ENCODE results near the gene IQCN.

The IQCN gene

GRCh38 chr19:18274219-18274780 is at the start of gene IQCN:
Gene IQCN, minus strand, starts transcription at chr19:18274452. Its CDS starts 4,974 bp downstream, at chr19:18269478.
- no peak for DNase-seq (ENCODE audit: low read depth in 3 of 3)

- DNase-seq (ENCODE audit: low read depth in 3 of 3): peak; percentile 99 to 100 (median 99)
These were observed 48.7 kb upstream of the IQCN start, which contains the start of gene LSM4 for GRCh38 chr19:18322759-18323460. Gene LSM4, minus strand, starts transcription at chr19:18323076. Its CDS starts 56 bp downstream, at chr19:18323020.

- peak in 1 of 3 donors; percentile 50 for DNase-seq (ENCODE audit: low read depth in 3 of 3)
These were observed 48.1 kb upstream of the IQCN start for GRCh38 chr19:18322318-18322758.

- DNase-seq (ENCODE audit: low read depth in 3 of 3): no peak
These were observed 47.5 kb upstream of the IQCN start for GRCh38 chr19:18321734-18322102.

- DNase-seq (ENCODE audit: low read depth in 3 of 3): no peak
These were observed 46.8 kb upstream of the IQCN start for GRCh38 chr19:18320865-18321733.

- no peak for DNase-seq (ENCODE audit: low read depth in 3 of 3)
These were observed 45.4 kb upstream of the IQCN start for GRCh38 chr19:18319591-18320135.

GRCh38 chr19:18317961-18318800 is 43.9 kb upstream of the IQCN start:
- DNase-seq (ENCODE audit: low read depth in 3 of 3): no peak

GRCh38 chr19:18313398-18313797 is 39.1 kb upstream of the IQCN start:
- DNase-seq (ENCODE audit: low read depth in 3 of 3): no peak

- DNase-seq (ENCODE audit: low read depth in 3 of 3): no peak
These were observed 37.9 kb upstream of the IQCN start for GRCh38 chr19:18312092-18312534.

GRCh38 chr19:18311502-18312091 is 37.3 kb upstream of the IQCN start:
- DNase-seq (ENCODE audit: low read depth in 3 of 3): no peak

GRCh38 chr19:18310966-18311365 is 36.7 kb upstream of the IQCN start:
- DNase-seq (ENCODE audit: low read depth in 3 of 3): no peak

GRCh38 chr19:18310118-18310909 is 36.1 kb upstream of the IQCN start:
- no peak for DNase-seq (ENCODE audit: low read depth in 3 of 3)

GRCh38 chr19:18309525-18310064 is 35.3 kb upstream of the IQCN start:
- DNase-seq (ENCODE audit: low read depth in 3 of 3): no peak

GRCh38 chr19:18308948-18309325 is 34.7 kb upstream of the IQCN start:
- no peak for DNase-seq (ENCODE audit: low read depth in 3 of 3)

GRCh38 chr19:18308051-18308947 is 34.0 kb upstream of the IQCN start:
- DNase-seq (ENCODE audit: low read depth in 3 of 3): no peak

GRCh38 chr19:18307271-18307681 is 33.0 kb upstream of the IQCN start:
- DNase-seq (ENCODE audit: low read depth in 3 of 3): no peak

- DNase-seq (ENCODE audit: low read depth in 3 of 3): no peak
These were observed 32.6 kb upstream of the IQCN start for GRCh38 chr19:18306888-18307260.

GRCh38 chr19:18306209-18306887 is 32.1 kb upstream of the IQCN start:
- no peak for DNase-seq (ENCODE audit: low read depth in 3 of 3)

All from stimulated activated CD4-positive, alpha-beta T cell treated with anti-CD3 and anti-CD28 coated beads, TNF-alpha, amount 100 ng/mL, for 48 hours (primary cell).